ENCODE measurements around the gene SDC3. TPM values are rescaled to one million over a fixed set of nuclear protein-coding genes. Genes with fewer than 3 reads are reported as not detected.

The SDC3 gene
- total RNA-seq, 1 donor from 2014 or later = 51.9 TPM

DNA sequence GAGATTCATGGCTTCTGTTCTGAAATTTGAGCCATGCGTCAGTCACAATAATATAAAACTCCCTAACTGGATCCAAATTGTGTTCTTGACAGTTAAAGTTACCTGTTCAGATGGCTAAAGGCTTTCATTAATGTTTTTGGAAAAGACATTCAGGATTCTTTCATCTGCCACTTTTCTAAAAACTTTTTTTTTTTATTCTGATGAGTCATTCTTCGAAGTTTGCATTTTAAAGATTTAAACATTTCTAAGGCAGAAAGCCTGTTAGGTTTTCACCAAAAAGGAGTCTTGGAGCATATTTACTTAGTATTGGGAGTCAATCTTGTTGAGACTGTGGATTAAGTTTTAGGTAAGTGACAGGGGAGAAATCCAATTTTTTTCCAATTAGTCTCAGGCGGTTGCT, 18.9 kb upstream of the SDC3 start:
- Histone ChIP-seq H3K4me3 (no peak overlapping the region), H3K9me3 (no peaks in the 10 kb centered on the region), H3K27ac (no peak overlapping the region), H3K36me3 (peaks cover 0 to 6% of the 10 kb centered on the region in 2 donors), H3K27me3 (no peaks in the 10 kb centered on the region), H3K4me1 (no peaks in the 10 kb centered on the region)
- intact Hi-C loops (cut with DNase I) = no loop called here
- no peak for DNase-seq (ENCODE audit: low spot score in 2 of 2)
- no peak for TF ChIP-seq CTCF (IDR thresholded peaks at IDR 0.05)

DNA sequence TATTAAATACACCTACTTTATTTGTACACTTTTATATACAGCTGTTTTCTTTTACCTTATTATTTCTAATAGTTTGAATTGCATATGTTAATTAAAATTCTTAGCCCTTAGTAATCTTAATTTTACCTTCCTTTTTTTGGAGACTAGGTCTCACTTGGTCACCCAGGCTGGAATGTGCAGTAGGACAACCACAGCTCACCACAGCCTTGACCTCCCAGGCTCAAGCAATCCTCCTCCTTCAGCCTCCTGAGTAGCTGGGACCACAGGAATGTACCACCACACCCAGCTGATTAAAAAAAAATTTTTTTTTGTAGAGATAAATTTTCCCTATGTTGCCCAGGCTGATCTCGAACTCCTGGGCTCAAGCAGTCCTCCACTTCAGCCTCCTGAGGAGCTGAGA, 15.0 kb upstream of the SDC3 start:
- H3K27me3 ChIP-seq = no peaks in the 10 kb centered on the region
- H3K4me1 ChIP-seq = no peaks in the 10 kb centered on the region
- intact Hi-C loops (cut with DNase I) = no loop called here
- no peak overlapping the region for H3K4me3 ChIP-seq
- no peaks in the 10 kb centered on the region for H3K9me3 ChIP-seq
- no peak overlapping the region for H3K27ac ChIP-seq
- no peak for TF ChIP-seq CTCF (IDR thresholded peaks at IDR 0.05)
- H3K36me3 ChIP-seq = no peaks in the 10 kb centered on the region
- DNase-seq (ENCODE audit: low spot score in 2 of 2) = no peak

GRCh38 chr1:30920827-30921226, 12.3 kb upstream of the SDC3 start:
- Histone ChIP-seq H3K4me3 (no peak overlapping the region), H3K27ac (no peak overlapping the region), H3K36me3 (no peaks in the 10 kb centered on the region), H3K9me3 (no peaks in the 10 kb centered on the region), H3K27me3 (no peaks in the 10 kb centered on the region), H3K4me1 (no peaks in the 10 kb centered on the region)
- DNase-seq (ENCODE audit: low spot score in 2 of 2) = no peak
- intact Hi-C loops (cut with DNase I) = no loop called here
- TF ChIP-seq CTCF (IDR thresholded peaks at IDR 0.05) = no peak

DNA sequence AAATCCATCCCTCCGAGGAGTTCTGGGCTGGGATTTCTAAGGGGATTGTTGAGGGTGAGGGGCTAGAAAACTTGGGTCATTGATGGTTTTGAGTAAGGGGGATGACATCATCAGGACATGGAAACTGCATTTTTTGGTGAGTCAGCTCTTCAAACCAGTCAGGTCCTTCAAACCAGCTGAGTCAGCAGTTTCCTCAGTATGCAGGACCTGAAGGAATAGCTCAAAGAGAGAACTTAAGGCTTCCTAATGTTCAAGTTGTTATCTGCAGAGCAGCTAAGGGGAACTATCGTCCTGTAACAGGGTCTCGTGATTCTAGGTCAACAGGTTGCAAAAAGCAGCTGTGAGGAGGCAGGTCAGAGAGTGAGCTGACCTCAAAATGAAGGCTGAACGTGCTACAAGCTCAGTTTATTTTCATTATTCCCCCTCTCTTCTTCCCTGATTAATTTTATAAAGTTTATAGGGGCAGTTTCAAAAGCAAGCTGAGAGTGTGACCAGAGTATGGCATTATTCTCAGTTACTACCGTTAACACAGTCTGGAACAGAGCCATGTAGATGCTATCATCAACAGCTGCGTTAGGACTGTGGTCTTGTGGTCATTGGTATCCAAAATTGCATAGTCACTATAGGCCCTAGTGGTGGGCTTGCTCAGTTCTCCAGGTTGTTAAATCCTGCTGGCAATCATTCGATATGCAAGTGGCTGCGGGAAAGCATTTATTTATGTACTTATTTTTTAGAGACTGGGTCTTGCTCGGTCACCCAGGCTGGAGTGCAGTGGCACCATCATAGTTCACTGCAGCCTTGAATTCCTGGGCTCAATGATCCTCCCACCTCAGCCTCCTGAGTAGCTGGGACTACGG, 10.7 kb upstream of the SDC3 start:
- DNase-seq (ENCODE audit: low spot score in 2 of 2) = peak in 1 of 2 donors; percentile 59
- intact Hi-C loops (cut with DNase I) = no loop called here

DNA sequence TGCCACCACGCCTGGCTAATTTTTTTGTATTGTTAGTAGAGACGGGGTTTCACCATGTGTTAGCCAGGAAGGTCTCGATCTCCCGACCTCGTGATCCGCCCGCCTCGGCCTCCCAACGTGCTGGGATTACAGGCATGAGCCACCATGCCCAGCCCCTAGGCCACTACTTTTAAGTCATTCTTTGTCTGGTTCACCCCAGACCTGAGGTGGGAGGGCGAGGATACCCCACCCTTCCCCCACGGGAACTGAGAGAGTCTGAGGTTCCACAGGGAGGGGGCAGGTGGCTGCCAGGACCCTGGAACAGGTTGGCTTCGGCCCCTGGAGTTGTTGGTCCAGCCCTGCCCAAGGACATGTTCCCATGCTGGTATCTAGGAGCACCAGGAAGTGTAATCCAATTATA, 7.7 kb upstream of the SDC3 start:
- TF ChIP-seq CTCF (IDR thresholded peaks at IDR 0.05) = no peak
- Histone ChIP-seq H3K4me1 (no peaks in the 10 kb centered on the region), H3K36me3 (no peaks in the 10 kb centered on the region), H3K9me3 (no peaks in the 10 kb centered on the region), H3K27ac (no peak overlapping the region), H3K4me3 (no peak overlapping the region), H3K27me3 (no peaks in the 10 kb centered on the region)
- peak in 1 of 2 donors; percentile 56 for DNase-seq (ENCODE audit: low spot score in 2 of 2)
- intact Hi-C loops (cut with DNase I) = no loop called here

More for the DNA sequence above, 10.7 kb upstream of the SDC3 start:
- no peak overlapping the region for H3K4me3 ChIP-seq
- no peaks in the 10 kb centered on the region for H3K9me3 ChIP-seq
- no peaks in the 10 kb centered on the region for H3K4me1 ChIP-seq
- H3K36me3 ChIP-seq = no peaks in the 10 kb centered on the region
- H3K27ac ChIP-seq = peak overlapping the region in 1 of 2 donors; percentile 21
- TF ChIP-seq CTCF (IDR thresholded peaks at IDR 0.05) = no peak
- no peaks in the 10 kb centered on the region for H3K27me3 ChIP-seq

All from ascending aorta (tissue), 2 donors.